NCI-H510A (cell line): ENCODE results near the gene HERC2.
A peak's percentile ranks its signal among the peaks of the same experiment; 100 is the strongest.
"Not testable (repeated sequence)": the region's sequence is repeated elsewhere in the genome, so short reads cannot be mapped to it uniquely, and the experiment has no call there.

Experiments used
- DNase-seq: peaks from one replicate; lab custom pipeline; 2025; lab: John Stamatoyannopoulos, UW

HERC2 gene

DNA sequence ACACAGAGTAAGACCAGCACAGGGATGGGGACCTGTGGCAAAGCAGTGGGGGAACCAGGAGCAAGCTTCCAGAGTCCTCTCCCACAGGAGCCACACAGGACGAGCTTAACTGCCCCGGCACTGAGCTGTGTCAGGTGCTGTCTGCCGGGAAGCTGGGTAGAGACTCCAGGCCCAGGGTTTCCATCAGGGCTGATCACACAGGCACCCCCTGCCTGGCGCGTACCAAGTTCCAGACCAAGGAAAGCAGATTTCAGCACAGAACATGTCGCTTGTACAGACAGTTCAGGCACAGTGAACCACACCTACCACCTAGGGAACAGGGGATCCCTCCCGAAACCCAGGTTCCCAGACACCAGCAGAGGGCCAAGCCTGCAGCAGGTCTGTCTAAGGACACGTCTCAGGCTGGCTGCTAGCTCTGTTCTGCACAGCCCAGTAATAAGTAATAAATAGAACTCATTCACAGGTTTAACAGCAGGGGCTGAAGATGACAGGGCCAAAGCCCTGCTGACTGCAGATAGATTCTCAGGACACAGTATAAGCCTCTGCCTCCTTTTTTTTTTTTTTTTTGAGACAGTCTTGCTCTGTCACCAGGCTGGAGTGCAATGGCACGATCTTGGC is 192.6 kb downstream of the HERC2 start:
- no peak for DNase-seq

DNA sequence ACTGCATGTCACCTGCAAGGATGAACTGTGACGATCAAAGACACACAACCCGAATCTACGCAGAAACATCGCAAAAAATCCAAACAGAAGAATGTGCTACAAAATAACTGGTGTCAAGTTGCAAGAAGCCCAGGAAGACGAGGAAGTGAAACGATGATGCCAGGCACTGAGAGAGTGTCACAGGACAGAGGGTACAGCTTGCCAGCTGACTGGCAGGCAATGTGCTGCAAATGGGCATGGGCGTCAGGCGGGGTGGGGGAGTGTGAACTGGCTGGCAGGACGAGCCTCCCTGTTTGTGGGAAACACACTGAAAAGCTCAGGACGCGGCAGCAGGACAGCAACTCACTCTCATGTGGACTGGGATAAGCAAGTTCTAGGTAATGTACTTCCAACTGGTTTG is 193.9 kb downstream of the HERC2 start:
- DNase-seq, result no peak

- DNase-seq, result no peak
Observed at GRCh38 chr15:28127036-28127435, 194.9 kb downstream of the HERC2 start.

DNA sequence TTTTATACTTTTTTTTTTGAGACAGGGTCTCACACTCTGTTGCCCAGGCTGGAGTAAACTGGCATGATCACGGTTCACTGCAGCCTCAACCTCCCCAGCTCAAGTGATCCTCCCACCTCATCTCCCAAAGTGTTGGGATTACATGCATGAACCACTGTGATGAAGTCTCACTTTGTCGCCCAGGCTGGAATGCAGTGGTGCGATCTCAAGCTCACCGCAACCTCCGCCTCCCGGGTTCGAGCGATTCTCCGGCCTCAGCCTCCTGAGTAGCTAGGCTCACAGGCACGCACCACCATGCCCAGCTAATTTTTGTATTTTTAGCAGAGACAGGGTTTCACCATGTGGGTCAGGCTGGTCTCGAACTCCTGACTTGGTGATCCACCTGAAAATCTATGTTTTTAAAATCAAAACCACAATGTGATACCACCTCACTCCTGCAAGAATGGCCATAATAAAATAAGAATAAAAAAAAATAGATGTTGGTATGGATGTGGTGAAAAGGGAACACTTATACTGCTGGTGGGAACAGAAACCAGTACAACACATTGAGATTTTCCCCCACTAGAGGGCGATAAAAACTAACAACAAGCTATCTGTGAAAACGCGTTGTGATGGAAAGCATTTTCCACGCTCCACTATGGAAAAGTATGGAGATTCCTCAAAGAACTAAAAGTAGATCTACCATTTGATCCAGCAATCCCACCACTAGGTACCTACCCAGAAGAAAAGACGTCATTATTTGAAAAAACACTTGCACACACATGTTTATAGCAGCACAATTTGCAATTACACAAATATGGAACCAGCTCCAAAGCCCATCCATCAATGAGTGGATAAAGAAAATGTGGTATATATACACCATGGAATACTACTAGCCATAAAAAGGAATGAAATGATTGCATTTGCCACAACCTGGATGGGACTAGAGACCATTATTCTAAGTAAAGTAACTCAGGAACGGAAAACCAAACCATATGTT is 196.0 kb downstream of the HERC2 start:
- DNase-seq, result no peak

GRCh38 chr15:28124841-28125240 is 197.1 kb downstream of the HERC2 start:
- DNase-seq, result no peak

- DNase-seq, result peak; percentile 13
Observed at GRCh38 chr15:28123408-28124023, 198.5 kb downstream of the HERC2 start.

GRCh38 chr15:28122038-28122949 is 199.7 kb downstream of the HERC2 start:
- DNase-seq, result no peak

DNA sequence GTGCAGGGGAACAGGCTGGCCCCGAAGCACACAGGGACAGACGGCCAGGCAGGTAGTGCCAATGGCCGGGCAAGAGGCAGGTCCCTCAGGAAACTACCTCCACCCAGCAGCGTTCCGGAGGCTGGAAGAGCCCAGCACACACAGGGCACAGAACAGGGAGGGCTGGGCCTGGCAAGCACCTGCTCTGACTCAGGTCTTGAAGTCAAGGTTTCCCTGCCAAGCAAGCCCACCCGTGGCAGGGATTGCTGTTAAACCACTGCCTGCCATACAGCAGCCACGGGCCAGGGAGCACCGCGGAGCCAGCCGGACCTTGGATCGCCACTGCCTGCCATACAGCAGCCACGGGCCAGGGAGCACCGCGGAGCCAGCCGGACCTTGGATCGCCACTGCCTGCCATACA is 200.4 kb downstream of the HERC2 start:
- not testable (repeated sequence) for DNase-seq

DNA sequence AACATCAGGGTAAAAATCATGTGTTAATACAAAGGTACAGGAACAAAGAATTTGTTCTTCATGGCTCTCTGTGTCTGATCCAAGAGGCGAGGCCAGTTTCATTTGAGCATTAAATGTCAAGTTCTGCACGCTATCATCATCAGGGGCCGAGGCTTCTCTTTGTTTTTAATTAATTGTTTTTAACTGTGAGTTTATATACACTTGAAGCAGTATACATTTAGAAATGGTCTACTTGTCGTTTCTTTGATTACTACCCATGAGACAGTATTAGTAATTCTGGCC is 201.7 kb downstream of the HERC2 start:
- no peak for DNase-seq

DNA sequence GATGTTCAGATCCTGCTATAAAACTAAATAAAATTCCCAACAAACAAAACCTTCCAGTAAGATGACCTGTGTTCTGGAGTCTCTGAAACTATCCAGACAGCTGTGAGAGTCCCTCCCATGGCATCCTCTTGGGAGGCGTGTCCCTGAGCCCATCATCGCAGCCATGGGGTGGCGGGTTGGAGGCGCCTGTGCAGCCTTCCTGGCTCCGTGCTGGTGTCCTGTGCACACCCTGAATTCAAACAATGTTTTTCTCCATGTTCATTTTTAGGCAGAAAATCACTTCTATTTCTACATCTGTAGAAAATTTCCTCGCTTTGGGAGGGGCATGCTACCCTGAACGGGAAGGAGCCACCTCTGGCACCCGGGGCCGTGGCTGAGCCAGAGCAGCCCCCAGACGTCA is 203.4 kb downstream of the HERC2 start:
- DNase-seq, result no peak

DNA sequence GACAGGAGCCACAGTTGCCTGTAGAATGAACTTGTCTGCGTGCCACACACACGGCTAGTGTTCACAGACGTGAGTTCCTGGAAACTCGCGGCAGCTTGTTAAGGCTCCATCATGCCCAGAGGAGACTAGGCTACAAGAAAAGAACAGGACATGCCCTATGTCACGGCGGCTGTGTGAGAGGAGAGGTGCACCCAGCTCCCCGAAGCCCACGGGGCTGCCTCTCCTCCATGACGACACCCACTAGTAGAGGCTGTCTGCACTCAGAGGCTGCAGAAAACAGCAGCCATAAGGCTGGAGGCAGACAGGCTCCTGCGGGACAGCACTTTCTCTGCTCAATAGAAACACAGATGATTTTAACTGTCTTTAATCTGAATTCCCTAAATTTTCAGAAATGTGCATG is 203.9 kb downstream of the HERC2 start:
- DNase-seq, result no peak

GRCh38 chr15:28117432-28117990 is 204.5 kb downstream of the HERC2 start:
- no peak for DNase-seq

- no peak for DNase-seq
Observed at GRCh38 chr15:28116521-28117431, 205.2 kb downstream of the HERC2 start.

DNA sequence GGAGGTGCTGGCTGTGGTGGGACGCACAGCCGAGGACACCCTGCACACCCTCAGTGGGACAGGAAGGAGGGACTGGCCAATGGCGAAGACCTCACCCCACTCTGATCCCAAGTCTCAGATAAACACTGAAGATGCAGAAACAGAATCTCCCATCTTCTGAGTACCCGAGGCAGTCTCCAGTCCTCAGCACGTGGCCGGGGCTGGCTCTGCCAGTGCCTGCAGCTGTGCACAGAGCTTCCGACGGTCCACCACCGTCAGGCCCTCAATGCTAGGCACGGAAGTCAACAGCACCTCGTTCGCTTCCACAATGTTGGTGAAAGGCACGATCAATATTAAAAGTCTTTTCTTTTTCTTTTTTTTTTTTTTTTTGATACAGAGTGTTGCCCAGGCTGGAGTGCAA is 206.1 kb downstream of the HERC2 start:
- DNase-seq, result no peak

DNA sequence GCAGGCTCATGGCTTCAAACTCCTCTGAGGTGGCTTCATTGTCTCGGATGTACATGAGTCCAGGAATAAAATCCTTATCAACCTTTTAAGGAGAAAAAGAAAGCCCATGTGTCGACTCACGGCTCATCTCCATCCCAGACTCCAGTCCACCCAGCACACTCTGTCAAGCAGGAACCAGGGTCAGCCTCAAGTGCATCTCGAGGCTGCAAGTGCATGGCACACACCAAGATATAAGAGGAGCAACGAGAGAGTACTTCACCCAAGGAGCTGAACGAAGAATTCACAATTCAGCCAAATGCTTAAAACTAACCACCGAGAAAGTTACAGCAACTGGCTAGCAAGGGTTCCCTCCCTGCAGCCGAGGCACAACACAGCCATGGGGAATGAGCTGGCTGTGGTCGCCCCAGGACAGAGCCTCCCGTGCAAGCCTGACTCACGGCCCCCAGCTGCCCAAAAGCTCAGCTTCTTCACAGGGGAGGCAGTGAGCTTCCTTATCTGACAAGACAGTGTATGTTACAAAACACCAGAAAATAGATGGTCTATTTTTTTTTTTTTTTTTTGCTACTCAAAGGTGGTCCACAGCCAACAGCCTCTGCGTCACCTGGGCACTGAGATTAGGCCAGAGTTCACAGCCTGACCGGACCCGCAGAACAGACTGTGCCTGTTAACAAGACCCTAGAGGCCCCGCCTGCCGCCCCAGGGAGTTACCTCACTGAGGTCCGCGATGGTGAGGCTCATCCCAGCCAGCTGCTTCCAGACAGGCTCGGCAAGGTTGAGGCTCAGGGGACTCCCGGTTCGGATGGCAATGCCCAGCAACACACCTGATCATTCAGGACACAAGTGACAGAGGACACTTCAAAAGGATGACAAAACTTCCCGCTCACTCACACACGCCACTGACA is 207.0 kb downstream of the HERC2 start:
- no peak for DNase-seq

GRCh38 chr15:28114114-28114455 is 207.9 kb downstream of the HERC2 start:
- DNase-seq, result no peak

GRCh38 chr15:28113394-28114113 is 208.4 kb downstream of the HERC2 start:
- DNase-seq, result no peak

DNA sequence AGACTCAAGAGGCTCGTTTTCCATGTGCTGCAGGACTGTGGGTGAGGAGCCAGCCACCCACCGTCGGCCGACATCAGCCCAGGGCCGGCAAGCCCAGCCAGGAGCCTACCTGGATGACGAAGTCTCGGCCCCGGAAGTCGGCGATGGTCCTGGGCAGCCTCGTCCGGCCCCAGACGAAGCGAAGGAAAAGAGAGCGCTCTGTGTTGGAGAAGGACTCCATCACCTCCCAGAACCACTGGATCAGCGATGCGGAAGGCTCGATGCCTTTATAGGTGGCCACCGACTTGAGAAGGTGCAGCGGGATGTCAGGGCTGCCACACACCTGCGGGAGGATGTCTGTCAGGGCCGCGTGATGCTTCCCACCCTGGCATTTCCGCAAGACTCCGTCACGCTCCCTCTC is 209.0 kb downstream of the HERC2 start:
- no peak for DNase-seq

DNA sequence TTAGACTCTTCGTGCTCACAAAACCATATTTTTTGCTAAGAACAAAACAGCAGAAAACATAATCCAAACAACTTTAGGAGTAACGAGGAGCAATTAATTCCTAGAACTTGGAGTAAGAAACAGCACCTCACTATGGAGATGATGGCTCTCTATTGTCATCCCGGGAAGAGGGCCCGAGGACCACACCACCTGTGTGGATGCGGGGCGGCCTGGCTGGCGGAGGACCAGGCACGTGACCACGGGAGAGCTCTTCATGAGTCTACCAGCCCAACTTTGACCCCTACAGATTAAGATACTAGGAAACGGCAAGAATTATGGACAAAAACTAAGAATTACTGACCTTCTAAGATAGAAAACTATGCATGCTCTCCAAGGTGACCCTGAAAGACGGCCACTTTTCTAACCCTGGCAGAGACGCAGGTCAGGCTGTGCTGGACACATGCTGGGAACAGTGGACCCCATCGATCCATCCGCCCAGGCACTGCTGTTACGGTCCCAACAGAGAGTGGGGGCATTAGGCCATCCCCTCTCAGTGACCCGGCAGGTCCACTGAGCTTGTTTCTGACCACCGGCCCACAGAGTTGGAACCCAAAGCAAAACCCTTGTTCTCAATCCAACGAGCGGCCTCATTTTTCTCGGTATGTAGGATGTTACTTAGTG is 209.7 kb downstream of the HERC2 start:
- DNase-seq, result no peak
